Fibroblast of skin of back (primary cell): ENCODE data around the gene IARS2.
"Not testable (repeated sequence)": the region's sequence is repeated elsewhere in the genome, so short reads cannot be mapped to it uniquely, and the experiment has no call there.

Source experiments
- DNase-seq: peaks from one replicate; pipeline ENCODE4 v3.0.0-alpha.2; 2013

IARS2 gene

DNA sequence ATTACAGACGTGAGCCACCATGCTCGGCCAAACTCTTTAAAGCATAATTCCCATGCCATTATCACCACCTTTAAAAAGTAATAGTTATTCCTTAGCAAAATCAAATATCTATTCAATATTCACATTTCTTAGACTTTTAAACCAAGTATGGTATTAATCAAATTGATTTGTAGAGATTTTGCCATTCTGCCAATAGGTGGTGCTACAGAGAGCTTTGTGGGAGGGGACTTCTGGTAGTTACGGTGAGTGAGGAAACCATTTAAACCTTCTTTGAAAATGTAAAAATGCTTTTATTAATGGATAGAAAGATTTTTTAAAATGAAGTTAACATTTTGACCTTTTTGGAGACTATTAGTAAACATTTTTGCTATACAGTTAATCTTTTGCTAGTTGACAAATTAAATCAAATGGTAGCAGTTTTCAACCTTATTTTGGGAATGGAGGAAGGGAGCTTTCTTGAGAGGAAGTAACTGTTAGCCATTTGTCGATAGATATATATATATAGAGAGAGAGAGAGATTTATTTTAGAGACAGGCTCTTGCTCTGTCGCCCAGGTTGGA is 19.3 kb downstream of the IARS2 start:
- DNase-seq: peak; percentile 39

- DNase-seq: no peak
These were observed 25.1 kb downstream of the IARS2 start for GRCh38 chr1:220119043-220119512.

- no peak for DNase-seq
These were observed 28.0 kb downstream of the IARS2 start for GRCh38 chr1:220121791-220122530.

DNA sequence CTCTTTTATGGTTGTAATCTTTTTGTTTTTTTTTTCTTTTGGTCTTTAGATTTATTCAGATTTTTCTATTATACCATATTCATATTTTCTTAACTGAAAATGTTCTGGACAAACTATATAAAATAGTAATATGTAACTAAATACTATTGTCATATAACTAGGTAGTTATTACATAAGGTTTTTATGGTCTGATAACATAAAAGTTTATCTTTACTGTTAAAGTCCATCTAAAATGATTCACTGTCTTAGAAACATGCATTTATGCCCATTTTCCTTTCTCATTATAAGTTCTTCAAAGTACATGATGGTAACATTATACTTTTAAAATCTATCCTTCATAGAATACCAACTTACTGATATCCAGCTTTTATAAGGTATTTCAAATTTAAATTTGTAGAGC is 29.1 kb downstream of the IARS2 start:
- DNase-seq: no peak

DNA sequence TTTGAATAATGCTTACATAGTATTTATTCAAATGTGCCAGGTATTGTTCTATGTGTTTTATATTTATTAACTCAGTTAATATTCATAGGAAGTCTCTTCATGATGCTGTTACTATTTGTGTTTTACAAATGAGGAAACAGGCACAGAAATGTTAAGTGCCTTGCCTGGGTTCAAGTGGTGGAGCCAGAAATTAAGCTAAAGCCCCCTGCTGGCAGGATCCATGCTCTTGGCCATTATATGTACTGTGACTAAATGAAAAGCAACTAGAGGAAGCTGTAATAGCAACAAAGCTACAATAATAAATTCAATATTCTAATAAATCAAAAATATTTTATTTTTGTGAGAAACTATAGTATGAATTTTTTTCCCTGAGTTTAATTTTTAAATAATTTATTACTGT is 30.0 kb downstream of the IARS2 start:
- DNase-seq: peak; percentile 5

GRCh38 chr1:220124542-220124941 is 30.6 kb downstream of the IARS2 start:
- DNase-seq: peak; percentile 44

DNA sequence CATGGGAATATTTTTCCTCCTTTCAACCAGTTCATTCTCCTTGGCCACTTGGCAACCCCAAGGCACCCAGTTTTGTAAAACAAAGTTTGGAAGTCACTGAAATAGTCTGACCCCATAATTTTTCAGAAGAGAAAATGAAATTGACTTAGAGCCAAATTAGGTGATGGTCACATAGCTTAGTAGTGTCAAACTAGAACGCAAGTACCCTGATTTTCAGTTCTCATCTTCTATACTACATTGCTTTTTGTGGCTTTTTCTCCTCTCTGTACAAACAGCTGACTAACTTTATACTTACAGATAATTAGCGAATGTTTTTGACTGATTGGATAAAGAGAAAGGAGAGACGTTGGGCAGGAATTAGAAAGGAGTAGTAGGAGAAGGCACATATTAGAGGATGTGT is 33.1 kb downstream of the IARS2 start:
- no peak for DNase-seq

DNA sequence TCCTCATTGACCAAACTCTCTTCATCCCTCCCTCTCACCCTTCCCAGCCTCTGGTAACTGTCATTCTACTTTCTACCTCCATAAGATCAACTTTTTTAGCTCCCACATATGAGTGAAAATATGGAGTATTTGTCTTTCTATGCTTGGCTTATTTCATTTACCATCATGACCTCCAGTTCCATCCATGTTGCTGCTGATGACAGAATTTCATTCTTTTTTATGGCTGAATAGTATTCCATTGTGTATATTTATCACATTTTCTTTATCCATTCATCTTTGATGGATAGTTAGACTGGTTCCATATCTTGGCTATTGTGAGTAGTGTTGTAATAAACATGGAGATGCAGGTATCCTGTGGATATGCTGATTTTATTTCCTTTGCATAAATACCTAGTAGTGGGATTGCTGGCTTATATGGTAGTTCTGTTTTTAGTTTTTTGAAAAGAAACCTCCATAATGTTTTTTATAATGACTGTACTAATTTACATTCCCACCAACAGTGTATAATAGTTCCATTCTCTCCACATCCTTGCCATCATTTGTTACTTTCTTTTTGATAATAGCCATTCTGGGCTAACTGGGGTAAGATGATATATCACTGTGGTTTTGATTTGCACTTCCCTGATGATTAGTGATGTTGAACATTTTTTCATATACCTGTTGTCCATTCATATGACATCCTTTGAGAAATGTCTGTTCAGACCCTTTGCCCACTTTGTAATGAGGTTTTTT is 35.7 kb downstream of the IARS2 start:
- no peak for DNase-seq

DNA sequence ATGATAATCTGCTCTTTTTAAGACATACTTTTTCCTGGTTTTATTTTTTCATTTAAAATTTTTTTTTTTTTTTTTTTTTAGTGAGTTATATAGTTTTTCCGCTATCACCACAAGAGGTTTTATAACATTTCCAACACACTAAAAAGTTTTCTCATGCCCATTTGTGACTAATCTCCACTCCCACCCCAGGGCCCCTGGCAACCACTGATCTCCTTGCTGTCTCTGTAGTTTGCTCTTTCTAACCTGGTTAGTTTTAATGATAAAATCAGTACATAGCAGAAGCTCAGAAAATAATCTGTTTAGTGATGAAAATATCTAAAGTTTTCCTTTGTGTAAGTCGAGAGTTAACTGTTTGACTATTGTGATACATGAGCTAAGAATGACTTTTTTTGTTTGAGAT is 41.8 kb downstream of the IARS2 start:
- DNase-seq: no peak

- no peak for DNase-seq
These were observed 43.3 kb downstream of the IARS2 start for GRCh38 chr1:220137019-220137786.

DNA sequence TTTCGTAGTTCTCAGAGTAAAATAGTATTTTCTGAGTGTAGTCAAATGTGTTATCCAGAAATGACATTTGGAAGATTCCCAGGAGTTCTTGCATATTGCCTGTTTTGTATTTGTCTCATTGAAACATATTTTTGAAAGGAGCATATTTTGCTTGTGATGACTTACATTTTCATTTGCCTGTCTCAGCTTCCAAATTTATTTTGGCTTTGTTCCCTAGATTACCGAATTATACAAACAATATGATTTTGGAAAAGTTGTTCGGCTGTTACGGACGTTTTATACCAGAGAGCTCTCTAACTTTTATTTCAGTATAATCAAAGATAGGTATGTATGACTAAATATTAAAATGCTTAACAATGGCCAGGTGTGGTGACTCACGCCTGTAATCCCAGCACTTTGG is 46.0 kb downstream of the IARS2 start:
- peak; percentile 22 for DNase-seq

DNA sequence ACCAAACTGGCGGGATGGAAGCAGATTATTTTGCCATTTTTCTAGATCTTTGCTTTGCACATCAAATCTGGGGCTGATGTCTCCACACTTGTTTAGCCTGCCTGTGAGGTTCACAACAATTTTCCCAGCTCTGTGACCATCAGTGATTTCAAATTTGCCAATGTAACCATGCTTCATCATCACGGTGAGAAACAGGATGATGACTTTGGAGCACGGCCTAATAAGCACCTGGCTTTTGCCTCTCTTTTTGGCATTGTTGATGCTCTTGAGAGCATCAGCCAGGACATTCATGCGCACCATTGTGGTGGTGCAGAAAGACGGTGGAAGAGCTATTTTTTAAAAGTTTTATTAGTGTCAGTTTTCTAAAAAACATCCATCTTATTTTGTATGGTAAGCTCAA is 50.1 kb downstream of the IARS2 start:
- no peak for DNase-seq

DNA sequence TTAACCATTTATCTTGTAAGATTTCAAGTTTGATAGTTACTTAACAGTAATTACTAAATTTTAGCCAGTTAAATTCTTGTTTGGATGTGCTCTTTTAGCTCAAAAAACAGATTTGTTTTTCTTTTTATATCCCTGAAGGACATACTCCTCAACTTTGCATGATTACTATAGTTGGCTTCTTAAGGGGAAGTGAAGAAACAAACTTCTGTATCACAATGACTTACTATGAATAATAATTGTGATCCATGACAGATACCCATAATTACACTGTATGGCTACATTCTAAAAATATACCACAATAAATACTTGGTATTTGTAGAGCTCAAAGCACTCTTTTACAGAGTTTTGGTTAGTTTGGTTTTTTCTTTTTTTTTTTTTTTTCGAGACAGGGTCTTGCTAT is 55.8 kb downstream of the IARS2 start:
- no peak for DNase-seq

GRCh38 chr1:220151454-220151853 is 57.5 kb downstream of the IARS2 start:
- DNase-seq: no peak

- DNase-seq: no peak
These were observed 59.2 kb downstream of the IARS2 start for GRCh38 chr1:220153147-220153546.

DNA sequence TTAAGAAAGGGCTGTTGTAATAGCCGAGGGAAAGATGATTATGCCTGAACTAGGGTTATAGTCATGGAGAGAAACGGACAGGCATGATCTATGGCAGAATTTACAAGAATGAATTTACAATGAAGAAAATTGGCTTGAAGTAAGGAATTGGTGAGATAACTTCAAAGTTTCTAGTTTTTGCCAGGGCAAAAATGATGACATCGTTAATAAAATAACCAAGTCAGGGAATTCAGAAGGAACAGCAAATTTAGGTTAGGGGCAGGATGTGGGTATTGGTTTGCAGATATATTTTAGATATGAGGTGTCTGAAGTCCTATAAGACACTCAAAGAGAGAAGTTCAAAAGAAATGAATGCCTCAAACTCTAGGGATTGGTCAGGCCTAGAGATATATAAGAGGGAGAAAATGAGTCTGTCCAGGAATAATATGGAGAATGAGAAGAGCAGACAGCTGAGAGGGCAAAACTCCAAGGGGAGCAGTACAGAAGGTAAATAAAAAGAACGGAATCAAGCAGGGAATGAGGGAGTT is 62.8 kb downstream of the IARS2 start:
- DNase-seq: no peak

DNA sequence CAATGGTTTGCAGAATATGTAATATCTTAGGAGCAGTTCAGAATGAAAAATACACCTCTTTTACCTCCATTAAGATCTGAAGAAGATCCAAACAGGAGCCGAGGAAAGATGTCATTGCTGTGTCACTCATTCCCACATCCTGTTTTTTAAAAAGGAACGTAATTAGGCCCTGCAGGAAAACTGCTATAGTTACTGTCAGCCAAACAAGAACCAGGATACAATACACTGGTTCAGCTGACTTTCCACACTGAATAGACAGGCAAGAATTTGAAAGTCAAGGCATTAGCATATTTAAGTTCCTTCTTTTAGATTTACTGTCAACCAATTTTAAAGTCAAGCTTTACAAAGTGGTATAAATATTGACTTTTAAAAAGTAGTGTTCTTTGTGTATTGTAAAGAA is 63.8 kb downstream of the IARS2 start:
- DNase-seq: no peak

GRCh38 chr1:220158530-220158929 is 64.6 kb downstream of the IARS2 start:
- not testable (repeated sequence) for DNase-seq

DNA sequence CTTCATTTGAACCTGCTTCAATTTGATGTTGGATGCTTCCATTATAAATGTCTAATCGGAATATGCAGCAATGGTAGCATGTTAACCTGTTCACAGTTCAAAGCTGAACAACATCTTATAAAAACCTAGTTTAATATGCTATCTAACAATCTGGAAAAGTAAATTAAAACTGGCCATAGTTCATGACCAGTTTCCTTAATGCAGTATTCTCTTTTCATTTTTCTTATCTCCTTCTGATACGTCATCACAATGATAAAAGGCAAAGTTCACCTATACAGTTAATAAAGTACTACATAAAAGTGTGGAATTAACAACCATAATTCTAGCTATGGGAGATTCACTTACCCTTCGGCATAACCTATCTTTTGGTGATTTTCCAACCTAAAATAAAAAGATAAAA is 65.1 kb downstream of the IARS2 start:
- no peak for DNase-seq

- no peak for DNase-seq
These were observed 66.1 kb downstream of the IARS2 start for GRCh38 chr1:220160027-220160426.

GRCh38 chr1:220164116-220164515 is 70.2 kb downstream of the IARS2 start:
- DNase-seq: no peak

GRCh38 chr1:220164517-220164916 is 70.6 kb downstream of the IARS2 start:
- no peak for DNase-seq

DNA sequence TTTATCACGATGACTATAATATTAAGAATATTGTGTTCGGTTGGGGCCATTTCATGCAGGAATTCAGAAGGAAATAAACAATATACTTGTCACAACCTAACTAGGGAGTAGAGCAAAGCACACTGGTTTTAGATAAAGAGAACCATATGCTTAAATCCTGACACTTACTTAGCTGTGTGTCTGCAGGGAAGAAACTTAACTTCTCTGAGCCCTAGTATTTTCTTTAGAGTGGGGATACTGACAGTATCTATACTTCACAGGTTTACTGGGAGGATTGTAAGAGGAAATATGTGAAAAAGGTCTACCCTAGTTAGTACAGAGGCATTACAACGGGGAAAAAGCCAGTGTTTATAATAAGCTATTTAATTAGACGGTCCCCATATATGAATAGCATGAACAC is 72.9 kb downstream of the IARS2 start:
- no peak for DNase-seq
